Stimulated activated naive CD8-positive, alpha-beta T cell treated with anti-CD3 and anti-CD28 coated beads, Interleukin-15, Interleukin-2, amounts not matched to agents 100 U/mL and 50 U/mL, for 24 hours (primary cell): ENCODE results near the gene IL7R.
"Not testable (repeated sequence)": the region's sequence is repeated elsewhere in the genome, so short reads cannot be mapped to it uniquely, and the experiment has no call there.

Source experiments
- ATAC-seq: fragments of 150-1000 bp; cut with Tn5 transposase; one replicate; pipeline ENCODE4 v1.10.0; 2021
- DNase-seq: peaks from one replicate; pipeline ENCODE4 v3.0.0; 2021

The IL7R gene

DNA sequence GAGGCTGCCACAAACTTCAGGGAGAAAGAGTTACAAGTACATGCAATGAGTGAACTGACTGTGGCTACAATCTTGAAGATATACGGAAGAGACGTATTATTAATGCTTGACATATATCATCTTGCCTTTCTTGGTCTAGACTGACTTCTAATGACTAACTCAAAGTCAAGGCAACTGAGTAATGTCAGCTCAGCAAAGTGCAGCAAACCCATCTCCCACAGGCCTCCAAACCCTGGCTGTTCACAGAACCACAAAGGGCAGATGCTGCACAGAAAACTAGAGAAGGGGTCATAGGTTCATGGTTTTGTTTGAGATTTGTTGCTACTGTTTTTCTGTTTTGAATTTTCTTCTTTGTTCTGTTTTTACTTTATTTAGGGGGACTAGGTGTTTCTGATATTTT, 21.0 kb downstream of the IL7R start:
- ATAC-seq (peak; percentile 64), DNase-seq (no peak)

DNA sequence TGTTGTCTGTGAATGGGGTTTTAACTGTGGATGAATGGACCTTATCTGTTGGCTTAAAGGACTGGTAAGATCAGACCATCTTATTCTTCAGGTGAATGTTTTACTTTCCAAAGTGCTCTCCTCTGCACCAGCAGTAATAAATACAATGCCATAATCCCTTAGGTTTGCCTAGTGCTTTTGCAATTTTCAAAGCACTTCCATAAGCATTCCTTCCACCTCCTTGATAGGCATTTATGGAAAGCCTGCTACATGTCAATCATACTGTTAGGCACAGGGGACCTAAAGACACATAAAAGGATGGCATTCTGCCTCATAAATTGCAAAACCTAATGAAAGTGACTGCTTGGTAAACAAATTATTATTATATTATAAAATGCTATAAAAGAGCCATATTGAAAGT, 21.4 kb downstream of the IL7R start:
- no peak for ATAC-seq
- DNase-seq, result no peak

DNA sequence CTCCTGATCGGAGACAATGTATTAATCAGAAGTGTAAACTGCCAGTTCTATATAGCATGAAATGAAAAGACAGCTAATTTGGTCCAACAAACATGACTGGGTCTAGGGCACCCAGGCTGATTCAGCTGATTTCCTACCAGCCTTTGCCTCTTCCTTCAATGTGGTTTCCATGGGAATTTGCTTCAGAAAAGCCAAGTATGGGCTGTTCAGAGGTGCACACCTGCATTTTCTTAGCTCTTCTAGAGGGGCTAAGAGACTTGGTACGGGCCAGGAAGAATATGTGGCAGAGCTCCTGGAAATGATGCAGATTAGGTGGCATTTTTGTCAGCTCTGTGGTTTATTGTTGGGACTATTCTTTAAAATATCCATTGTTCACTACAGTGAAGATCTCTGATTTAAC, 22.4 kb downstream of the IL7R start:
- DNase-seq (no peak), ATAC-seq (no peak)

DNA sequence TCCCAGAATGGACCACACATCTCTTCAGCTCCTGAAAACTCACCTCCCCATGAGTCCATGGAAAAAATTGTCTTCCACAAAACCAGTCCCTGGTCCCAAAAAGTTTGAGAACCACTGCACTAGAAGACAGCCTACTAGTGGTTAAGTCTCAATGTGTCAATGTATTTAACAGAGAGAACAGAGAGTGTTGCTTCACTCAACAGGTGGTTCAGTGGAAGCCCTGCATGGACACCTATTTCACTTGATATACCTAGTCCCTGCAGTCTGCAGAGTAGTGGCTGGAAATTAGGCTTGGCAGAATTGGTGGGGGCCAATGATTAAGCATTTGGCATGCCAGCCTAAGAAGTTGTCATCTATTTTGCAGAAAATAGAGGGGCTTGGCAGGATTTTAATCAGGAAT, 23.0 kb downstream of the IL7R start:
- ATAC-seq, result no peak
- DNase-seq, result no peak

DNA sequence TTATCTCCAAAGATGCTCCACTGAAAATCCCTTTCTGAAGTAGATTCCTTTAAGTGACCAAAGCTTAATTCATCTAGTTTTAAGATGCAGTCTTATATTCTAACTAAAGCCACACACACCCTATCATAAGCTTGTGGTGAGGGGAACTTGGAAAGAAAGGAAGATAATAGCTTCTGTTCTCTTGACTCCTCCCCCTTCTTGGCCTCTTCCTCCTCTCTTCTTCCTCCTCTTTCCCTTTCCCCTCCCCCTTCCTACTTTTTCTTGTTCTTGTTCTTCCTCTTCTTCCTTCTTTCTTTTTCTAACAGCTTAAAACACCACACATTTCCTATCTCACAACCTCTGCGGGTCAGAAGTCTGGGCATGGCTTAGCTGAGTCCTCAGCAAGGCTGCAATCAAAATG, 23.5 kb downstream of the IL7R start:
- DNase-seq (no peak), ATAC-seq (no peak)

DNA sequence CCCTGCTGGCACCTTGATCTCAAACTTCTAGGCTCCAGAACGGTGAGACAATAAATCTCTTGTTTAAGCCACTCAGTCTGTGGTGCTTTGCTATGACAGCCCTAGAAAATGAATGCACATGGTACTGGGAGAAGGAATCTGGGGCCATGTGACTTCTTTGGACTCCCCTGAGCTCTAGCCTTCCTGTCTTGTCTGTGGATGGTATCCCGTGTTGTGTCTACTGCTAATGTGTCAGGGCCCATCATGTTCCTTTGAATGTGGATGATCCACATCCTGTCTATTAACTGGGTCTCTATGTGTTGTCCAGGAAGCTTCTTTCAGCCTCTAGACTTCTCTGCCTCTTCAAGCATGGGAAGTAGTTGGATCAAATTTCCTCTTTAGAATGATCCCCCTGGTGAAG, 25.1 kb downstream of the IL7R start:
- no peak for ATAC-seq
- no peak for DNase-seq

DNA sequence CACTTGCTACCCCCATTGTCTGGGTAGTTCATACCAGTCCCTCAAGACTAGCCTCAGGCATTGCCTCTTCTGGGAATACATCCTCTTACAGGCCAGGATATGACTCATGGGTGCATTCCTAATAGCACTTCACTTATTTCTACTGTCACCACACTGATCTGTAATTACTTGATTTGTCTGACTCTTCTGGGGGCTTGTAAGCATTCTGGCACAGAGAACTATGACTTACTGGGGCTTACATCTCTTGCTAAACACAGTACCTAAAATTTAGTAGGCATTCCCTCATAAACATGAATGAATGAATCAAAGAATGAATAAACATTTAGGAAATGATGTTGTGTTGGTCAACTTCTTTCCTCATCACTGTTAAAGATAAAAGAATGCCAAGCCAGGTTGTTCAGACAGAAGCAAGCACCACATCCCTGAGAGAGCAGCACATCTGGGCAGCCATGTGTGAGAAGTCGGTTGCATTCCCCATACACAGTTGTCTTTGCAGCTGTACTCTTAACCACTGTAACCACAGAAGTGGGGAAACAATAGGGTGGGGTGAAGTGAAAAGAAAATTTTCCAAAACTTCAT, 27.6 kb downstream of the IL7R start:
- ATAC-seq, result peak; percentile 87
- no peak for DNase-seq

DNA sequence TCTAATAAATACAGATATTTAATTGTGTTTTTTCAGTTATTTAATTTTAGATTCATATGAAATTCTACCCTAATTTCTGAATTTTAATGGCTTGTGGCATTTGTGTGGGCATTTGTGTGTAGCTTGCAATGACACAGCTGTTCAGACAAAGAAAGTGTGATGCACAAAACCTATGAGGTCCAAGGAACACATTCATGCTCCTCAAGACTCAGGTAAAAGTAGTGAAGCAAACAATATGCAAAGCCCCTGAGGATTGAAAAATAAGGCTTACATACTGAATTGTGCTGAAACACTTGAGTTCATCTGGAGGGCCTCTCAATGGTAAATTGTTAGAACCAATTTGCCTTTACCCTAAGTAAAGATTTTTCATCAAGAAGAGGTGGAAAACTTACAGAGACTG, 28.1 kb downstream of the IL7R start:
- no peak for ATAC-seq
- DNase-seq, result no peak

DNA sequence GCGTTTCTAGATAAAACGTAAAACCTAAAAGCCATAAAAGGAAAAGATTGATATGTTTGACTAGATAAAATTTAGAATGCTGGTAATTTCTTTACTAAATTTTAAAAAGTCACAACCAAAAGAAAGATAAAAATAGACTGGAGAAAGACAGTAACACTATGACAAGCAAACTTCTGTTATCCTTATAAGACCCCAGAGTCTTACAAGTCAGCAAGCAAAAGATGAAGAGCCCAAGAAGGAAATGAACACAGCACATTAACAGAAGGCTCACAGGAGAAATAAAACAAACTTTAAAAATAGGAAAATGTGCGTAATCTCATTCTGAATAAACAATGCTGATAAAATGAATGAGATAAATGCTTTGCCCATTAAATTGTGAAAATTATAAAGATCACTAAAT, 29.7 kb downstream of the IL7R start:
- DNase-seq (no peak), ATAC-seq (no peak)

DNA sequence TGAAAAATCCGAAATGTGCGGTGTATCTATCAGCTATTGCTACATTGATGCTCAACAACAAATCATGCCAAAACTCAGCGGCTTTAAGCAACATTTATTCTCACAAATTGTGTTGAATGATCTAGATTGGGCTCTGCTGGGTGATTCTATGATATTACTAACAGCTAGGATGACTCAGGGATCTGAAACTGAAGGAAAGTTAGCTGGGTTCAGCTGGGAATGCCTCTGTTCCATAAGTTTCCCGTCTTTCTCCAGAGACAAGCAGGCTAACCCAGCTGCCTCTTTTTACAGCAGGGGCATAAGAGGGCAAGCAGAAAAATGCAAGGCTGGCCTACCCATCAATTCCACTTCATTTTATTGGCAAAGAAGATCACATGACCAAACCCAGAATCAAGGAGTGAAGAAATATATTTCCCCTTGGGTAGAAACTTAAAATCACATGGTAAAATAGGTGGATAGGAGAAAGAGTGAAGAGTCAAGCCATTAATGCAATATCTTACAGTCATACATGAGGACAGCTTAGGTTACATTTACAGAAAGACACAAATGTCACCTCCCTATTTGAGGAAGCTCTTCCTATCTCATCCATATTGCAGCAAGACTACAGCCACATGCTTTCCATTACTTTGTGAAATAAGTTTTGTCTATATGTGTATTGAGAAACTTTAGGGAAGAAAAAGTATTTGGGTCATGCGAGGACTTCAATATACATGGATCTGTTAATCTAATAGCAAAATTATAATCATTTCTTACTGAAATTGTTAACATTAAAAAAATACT, 30.8 kb downstream of the IL7R start:
- DNase-seq, result no peak
- ATAC-seq, result no peak

DNA sequence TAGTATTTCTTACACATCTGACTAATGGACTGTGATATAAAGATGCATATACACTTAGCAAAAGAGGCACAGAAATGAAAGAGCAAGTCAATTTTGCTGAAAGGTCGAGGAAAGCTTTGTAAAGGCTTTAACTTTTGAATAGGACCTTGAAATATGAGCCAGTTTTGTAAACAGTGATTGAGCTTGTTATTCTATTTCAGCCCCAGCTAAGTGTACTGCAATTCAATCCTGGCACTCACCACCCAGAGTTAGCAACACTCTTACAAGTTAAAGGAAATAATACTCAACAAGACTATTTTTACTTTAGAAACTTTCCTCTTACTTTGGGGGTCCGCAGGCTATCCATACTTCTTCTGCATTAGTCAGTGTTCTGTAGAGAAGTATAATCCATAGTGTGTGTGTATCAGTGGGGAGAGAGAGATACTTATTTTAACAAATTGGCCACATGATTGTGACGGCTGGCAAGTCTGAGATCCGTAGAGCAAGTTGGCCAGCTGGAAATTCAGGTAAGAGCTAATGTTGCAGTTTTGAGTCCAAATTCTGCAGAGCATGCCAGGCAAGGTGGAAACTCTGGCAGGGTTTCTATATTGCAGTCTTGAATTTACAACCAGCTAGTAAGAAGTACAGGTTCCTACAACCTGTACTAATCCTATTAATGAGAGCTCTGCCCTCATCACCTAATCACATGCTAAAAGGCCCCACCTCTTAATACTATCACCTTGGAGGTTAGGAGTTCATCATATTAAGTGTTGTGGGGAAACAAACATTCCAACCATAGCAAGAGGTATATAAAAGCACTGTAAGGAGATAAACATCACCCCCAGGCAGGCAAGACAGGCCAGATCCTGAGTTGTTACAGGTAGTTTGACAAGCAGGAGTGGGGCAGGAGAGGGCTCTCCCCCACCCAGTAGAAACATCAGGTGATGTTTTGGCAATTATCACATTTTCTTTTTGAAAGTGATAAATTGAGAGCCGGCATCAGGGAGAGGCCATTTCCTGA, 33.6 kb downstream of the IL7R start:
- no peak for ATAC-seq
- DNase-seq, result no peak

DNA sequence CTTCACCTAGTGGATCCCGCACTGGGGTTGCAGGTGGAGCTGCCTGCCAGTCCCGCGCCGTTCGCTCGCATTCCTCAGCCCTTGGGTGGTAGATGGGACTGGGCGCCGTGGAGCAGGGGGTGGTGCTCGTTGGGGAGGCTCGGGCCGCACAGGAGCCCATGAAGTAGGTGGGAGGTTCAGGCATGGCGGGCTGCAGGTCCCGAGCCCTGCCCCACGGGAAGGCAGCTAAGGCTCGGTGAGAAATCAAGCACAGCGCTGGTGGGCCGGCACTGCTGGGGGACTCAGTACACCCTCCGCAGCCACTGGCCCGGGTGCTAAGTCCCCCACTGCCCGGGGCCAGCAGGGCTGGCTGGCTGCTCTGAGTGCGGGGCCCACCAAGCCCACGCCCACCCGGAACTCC, 36.1 kb downstream of the IL7R start:
- not testable (repeated sequence) for ATAC-seq, DNase-seq

DNA sequence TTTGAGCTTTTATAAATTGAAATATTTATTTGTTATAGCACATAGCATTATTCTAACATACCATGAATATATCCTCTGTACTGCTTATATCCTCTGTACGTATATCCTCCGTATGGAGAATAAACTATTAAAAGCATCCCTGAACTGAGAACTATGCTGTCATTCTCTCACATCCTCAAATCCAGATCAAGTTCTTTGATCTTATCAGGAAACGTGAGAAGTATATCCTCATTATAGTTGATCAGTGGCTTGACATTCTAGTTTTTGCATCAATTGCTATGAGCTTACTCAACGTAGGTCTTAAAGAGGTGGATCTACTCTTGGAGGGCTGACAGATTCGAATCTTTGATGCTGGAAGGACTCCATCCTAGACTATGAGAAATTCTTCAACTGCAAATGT, 37.4 kb downstream of the IL7R start:
- ATAC-seq, result no peak
- no peak for DNase-seq

DNA sequence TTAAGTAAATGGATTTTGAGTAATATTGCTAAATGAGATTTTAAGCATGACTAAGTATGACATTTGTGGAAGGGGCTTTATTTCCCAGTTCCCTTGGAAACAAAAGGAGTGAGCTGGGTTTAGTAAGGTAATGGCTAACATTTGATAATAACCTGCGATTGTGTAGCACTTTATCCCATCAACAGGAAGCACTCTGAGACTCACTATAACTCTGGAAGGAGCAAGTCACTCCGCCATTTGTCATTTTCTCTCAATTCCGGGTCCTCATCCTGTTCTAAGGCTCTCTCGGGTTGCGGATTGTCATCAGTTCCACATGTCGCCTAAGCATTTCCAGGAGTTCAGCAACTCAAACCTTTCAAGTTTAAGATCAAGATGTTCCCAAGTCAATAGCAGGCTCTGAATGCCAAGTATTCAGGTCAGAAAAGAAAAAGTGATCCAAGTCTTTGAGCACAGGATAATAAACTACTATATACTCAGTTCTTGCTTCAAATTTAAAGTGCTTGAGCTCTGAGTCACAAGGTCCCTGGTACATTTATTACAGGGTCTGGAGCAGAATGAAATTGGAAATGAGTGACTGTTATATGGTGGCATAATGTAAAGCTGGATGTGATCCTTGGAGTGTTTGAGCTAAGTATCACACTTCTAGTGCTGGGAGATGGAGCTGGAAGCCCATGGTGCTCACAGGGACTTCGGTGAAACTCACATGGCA, 42.4 kb downstream of the IL7R start:
- ATAC-seq, result no peak

DNA sequence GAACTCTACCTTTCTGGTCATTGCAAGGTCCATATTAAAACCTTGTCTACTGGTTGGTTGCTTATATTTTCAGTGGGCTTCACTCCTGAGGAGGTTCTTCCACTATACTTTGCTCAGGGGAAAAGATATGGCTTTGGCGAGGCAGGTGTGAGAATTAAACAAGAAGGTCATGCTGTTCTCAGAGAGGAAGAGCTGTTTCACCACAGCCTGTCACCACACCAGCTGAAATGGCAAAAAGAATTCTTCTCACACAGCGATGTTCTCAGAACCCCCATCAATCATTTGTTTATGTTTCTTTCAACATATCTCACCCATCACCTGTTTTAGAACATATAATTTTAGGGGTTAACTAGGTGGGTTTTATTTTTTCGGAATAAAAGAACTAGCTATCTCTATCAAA, 43.1 kb downstream of the IL7R start:
- peak; percentile 34 for ATAC-seq
- DNase-seq, result no peak

More for the DNA sequence above, 42.4 kb downstream of the IL7R start:
- no peak for DNase-seq

DNA sequence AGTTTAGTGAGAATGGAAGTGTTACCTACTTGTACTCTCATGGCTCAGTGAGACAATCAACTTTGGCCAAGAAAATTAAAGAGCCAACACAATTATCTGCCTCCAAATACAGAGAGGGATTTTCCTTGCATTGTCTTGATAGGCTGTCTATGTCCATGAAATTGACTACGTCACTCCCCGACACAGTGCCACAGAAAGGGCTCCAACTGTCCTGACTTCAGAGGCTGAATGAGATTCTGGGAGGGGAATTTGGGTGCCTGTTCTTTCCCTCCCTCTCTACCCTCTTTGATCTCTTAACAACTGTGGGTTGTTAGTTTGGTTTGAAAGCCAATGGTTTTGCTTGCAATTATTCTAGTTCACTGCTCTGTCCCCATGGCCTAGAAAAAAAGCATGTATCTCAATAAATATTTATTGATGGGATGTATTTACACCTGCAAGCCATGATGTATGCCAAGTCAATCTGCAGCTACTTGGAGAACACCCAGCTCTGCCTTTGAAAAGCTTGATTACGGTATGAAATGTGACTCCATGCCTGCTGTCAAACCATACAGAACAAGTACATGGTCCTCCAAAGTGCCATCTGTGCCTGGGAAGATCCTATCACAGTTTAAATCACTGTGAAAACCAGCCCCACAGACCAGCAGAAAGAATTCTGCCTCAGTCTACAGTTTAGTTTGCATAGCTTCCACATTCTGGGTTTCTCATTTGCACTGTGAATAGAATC, 44.4 kb downstream of the IL7R start:
- no peak for DNase-seq
- no peak for ATAC-seq

DNA sequence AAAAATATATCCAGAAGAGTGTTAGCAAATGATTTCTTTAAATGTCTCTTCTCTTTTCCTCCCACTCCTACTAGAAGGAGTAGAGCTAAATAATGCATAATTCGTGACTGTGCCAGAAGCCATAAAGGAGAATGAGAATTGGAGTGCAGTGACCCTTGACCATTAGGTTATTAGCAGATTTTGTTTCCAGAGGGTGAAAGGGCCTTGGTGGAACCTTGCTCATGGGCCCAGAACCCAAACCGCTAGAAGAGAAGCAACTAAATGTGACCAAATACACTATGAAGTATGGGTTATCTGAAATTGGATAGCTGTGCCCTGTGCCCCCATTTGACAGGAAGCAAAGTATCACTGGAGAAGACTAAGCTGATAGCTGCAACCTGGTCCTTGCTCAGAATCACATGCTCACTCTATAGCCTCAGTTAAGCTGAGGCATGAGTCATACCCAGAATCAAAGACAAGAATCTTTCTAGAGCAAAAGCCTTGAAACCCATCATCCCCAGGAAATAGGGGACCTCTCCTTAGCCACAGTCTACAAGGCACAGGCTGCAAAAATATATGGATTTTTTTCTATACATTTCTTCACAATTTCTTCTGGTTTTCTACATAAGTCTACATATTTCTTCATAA, 45.5 kb downstream of the IL7R start:
- ATAC-seq (peak; percentile 62), DNase-seq (no peak)

DNA sequence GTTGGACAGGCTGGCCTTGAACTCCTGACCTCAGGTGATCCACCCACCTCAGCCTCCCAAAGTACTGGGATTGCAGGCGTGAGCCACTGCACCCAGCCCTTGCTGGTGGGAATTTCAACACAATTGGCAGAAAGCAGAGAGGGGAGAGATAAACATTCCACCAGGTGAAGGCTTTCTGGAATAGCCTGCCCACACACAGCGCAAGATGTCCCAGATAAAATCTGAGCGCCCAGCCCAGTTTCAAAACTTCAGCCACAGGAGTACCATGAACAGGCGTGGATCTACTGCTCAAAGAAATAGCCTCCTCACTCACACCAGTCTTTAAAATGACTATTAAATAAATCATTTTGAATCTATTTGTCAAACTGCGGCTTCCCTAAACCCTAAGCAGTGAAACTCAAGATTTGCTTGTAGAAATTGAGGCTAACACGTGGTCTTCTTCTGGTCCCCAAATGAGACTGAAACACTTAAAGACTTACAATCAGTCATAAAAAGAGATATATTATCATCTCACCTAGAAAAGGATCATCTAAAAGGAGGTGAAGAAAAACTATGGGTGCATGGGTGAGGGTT, 47.0 kb downstream of the IL7R start:
- DNase-seq, result no peak
- peak; percentile 10 for ATAC-seq

DNA sequence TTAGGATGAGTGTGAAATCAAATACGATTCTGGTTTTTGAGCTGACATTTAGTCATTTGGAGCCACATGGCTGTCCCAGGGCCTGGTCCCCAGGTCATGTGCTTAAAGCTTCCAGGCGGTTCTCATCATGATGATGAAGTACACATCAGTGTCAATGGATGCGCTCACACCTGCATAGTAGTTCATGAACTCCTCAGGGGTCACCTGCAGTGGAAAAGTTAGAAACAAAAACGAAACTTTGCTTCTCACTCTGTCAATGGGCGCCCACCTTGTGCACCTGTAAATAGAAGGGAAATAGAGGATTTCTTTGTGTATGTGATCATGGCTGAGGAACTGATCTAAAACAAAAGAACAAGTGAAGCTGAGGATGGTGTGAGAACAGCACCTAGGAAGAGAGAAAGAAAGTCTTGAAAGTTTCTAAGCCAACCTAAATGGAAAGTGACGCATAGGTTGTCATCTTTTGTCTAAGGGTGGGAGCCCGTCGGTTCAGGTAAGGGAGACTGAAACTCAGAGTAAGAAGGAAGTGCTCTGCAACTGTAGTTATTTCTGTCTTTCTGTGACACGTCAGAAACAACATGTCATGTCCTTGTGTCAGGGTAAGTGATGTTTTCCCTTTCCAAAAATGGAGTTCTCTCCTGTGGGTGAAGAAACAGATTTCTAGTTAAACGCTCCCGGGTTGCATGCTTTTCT, 47.9 kb downstream of the IL7R start:
- DNase-seq (no peak), ATAC-seq (peak; percentile 65)

DNA sequence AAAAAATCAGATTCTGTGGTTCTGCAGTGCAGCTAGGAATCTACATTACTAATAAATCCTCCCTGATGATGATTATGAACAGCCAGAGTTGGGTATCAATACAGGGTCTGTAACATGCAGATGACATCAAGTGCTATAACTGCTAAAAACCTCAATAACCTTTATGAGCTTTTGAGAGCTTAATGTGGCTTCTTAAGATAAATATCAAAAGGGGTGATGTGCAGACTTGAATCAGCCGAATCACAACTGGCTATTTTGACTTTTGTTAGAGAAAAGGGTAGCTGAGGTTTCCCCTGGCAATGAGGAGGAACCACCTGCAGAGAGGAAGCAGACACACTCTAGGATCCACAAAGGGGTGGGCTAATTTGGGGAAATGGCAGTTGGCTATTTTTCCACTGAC, 51.5 kb downstream of the IL7R start:
- ATAC-seq (peak; percentile 67), DNase-seq (no peak)
